NCI-H1105 (cell line): Measurements from ENCODE around the gene CRYGN.

Source experiments
- DNase-seq: peaks from one replicate; lab custom pipeline; 2025; lab: John Stamatoyannopoulos, UW

Gene CRYGN

DNA sequence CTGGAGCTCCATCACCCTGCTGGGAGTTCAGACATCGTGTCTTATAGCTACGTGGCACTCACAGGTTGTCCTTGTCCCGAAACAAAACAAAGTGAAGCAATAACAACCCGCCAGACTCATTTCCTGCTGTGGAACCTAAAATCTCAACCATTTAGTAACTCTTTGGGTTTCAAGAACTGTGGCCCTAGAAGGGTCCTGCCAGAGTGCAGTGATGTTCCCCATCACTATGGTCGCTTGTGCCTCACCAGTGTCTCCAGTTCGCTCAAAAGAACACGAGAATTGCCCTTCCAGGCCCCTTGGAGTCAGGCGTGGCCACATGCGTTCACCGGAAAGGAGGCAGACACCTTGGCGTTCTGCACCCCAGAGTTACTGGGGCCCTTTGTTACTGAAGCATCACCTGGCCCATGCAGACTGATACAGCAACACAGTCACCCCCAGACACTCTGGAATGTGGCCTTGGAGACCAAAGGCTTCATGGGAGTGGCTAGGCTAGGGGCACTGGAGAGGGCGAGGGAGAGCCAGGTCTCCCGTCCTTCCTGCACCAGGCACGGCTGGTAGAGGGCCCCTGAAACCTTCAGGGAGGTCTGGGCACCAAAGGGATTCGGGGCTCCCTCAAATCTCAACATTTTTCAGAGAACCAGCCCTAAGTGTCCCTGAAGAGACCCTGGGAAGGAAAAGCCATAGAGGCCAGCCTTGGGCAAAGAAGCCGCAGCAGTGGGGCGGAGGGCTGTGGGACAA lies 908 bp downstream of the CRYGN start:
- DNase-seq, result no peak

DNA sequence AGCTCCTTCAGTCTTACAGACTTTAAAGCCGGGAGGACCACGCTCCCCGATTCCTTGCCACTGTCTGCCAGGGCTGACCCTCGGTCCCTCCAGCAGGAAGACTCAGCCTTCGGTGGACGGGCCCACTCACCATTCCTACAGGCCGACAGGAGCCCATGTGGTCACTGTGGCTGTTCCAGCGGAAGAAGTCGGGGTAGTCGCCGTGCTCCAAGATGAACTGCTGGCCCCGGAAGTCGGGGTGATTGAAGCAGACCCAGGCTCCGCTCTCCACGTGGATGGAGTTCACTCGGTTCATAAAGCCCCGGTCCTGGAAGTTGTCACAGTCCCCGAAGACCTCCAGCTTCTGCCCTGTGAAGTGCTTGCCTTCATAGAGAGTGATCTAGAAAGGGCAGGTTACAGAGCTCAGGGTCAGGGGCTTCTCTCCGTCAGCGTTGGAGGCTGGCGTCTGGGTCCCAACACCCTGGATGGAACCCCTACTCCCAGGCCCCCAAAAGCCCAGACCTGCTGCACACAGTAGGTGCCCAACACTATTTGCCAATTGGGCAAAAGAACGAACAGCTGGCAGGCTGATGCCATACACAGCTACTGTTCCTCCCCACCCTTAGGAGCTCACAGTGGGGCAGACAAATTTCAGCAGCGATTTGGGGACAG lies 1.9 kb downstream of the CRYGN start:
- DNase-seq, result no peak

DNA sequence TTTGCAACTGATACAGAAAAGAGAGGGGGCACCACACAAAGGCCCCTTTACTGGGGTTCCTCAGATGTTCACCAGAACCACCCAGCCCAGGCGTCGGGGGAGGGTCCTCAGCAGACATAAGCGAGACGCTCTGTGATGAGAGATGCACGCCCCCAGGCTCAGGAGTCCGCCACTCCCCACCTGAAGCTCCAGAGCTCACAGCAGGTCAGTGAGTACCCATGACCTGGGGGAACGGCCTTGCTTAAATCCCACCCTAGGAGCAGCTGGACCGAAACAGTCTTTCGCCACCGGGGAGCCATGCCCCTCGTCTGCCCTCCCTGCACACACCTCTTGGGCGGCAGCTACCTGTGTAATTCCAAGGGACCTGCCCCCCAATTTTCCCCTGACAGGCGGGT lies 2.8 kb downstream of the CRYGN start:
- no peak for DNase-seq

DNA sequence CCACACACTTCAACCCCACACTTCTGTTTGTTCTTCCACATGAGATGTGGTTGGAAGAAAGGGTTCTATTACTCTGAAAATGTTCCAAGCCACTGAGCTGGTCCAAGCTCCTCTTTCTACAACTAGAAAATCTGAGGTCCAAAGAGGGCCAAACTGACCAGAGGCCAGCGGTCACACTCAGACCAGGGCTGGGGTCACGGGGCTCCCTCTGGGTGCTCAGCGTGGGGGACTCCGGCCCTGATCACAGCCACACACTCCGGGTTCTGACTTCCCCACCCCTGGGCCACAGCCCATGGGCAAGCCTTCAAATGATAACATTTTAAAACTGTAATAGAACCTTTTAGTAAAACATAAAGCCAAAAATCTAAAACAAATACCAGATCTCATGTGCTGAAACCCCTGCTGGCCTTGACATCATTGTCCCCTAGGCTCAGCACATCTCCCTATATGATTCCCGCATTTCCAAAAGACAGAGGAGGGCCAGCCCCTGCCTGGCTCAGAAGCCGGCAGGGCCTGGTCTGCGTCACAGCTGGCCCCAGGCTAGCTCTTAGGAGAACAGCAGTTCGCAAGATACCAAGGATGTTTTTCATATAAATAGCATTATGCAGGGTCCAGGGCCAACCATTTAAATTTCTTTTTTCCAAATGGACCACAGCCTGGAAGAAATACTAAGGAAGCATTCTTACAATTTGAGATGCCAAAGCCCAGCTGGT lies 3.3 kb downstream of the CRYGN start:
- DNase-seq, result no peak

DNA sequence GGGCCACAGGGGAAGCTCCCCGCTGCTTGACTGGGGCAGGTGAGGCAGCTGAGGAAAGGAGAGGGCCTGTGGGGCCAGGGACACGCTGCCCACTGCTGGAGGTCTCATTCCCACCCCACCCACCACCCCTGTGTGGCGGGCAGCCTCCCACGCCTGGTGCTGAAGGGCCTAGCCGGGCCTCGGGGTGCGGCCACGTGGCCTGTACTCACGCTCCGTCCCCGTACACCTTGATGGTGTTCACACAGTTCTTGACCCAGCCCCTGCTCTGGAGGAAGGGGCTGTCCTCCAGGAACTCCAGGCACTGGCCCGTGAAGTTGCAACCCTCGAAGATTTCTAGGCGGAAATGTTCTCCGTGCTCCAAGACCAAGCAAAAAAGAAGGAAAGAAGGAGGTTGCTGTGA lies 4.0 kb downstream of the CRYGN start:
- no peak for DNase-seq

DNA sequence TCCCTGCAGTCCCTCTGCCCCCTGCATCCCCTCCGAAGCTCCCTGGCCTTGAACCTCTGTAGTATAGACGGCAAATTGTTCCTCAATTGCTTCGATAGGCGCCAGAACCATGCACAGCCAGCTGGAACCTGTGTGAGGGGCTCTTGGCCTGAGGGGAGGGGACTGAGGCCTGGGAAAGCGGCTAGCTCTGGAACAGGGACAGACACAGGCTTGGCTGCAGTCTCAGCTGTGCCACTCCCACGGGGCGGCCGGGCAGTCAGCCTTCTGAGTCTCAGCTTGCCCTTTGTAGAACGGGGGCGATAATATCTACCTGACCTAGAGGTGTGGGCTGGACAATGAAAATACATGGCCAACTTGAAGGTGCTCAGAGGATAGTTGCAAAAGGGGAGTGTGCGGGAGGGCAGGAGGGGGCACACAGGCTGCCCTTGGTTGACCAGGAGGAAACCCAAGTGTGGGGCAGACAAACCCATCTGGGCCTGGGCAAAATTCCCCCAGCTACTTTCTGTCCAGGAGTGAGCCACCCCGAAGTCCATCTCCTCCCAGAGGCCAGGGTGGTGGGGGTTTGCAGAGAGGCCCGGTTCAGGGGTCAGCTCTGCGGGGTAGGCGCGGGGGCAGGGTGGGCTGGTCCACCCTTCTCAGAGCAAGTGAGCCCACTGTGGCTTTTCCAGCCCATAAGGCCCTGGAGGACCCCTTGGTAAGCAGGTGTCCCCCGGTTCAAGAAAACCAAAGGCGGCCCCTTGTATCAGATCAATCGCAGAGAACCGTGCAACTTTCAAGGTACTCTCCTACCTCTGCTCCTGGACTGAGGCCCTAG lies 4.6 kb downstream of the CRYGN start:
- DNase-seq, result no peak

DNA sequence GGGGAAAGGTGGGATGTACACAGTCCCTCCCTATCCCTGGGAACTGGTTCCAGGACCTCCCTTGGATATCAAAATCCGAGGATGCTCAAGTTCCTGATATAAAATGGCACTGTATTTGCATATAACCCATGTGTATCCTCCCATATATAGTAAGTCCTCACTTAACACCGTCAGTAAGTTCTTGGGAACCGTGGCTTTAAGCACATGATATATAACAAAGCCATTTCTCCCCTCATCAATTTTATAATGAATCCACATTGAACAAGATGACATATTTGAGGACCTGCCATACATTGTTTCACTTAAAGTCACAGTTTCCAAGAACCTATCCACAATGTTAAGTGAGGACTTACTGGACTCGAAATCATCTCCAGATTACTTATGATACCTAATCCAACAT lies 5.4 kb downstream of the CRYGN start:
- no peak for DNase-seq

DNA sequence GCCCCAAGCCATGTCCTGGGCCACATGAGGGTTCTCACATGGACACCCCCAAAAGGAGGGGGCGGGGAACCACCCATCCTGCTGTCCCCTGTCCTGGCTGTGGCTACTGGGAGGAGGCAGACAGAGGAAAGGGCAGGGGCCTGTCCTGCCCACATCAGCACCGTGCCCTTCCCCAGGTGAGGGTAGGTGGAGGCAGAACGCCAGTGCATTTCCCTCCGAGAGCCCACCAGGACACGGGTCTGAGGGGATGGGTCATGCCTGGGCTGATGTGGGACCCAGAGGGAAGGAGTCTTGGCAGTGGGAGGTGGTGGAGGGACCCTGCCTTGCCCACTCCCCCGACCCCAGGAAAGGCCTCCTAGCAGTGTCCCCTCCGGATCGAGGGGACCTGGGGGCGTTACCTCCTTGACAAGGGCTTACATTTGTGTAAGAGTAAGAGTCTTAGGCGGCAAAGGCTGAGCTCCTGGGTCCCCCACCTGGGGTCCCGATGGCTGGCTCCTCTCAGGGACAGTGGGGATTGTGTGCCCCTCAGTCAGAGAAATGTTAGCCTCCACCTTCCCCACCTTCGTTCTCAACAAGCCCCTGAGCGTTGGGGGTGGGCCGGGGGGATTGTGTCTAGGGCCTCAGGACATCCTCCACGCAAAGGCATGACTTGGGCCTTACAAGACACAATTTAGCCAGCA lies 6.1 kb downstream of the CRYGN start:
- DNase-seq, result no peak

DNA sequence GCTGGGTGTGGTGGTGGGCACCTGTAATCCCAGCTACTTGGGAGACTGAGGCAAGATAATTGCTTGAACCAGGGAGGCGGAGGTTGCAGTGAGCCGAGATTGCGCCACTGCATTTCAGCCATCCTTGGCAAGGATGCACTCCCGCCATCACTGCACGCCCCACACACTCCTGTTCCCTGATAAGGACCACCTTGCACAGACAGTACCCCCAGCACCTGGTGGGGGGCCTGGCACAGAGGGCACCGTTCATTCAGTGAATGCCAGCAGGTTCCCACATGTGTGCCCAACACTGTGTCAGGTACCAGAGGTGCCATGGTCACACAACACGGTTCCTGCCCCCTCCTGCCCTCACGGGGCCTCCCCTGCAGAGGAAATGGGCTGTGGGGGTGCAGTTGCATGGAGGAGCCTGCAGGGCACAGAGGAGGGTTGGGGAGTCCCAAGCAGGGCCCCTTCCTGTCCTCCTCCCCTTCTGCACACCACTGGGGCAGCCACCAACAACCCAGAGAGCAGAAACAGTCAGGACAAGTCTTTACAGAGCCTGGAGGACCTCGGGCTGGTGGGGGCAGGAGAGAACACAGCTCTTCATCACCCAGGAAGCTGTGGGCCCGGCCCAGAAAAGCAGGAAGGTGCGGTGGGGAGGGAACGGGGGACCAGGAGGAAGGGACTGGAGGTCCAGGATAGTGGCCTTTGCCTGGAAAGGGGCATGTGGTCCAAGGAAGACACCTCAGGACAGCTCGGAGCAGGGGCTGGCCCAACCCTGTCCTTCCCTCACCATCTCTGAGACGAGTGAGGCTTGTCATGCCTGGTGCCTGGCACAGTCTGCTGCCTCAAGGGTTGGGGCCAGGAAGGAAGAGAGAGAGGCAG lies 7.1 kb downstream of the CRYGN start:
- DNase-seq, result no peak

DNA sequence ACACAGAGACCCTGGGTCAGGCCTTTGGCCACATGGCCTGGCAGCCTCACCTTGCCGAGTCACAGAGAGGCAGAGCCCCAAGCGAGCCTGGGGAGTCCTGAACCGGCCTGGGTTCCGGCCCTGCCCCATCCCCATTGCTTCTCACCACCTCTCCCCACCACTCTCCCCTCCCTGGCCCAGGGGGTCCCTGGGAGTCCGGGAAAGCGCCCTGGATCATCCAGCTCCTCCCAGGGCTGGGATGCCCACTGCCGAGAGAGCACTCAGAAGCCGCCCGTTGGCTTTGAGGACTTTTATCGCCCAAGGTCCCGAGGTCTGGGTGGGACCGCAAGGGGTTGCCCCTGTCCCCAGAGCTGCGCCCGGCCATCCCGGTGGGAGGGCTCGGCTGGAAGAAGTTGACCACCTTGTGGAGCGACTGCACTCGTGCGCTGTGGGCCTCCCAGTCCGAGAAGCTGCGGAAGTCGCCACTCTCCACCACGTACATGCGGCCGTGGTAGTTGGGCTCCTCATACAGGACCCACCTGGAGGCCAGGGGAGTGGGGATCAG lies 8.1 kb downstream of the CRYGN start:
- no peak for DNase-seq

DNA sequence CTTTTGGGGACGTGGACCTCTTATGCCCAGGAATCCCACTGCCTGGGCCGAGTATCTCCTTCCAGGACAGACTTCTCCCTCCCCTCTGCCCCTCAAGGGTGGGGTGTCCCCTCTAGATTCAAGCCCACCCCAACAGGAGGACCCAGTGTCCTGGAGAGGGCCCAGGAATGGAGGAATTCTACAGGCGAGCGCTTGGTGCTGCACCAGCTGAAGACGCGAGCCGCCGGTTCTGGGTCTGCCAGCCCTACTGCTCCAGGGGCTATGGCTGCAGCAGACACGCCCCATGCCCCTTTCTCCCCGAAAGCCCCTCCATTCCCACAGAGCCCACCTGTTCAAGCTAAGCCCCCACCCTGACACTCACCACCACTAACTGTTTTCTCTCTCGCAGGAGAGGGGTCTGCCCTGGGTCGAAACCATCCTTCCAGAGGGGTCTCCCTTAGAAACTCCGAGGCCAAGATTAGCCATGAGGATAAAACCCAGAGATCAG lies 8.6 kb downstream of the CRYGN start:
- DNase-seq, result no peak

DNA sequence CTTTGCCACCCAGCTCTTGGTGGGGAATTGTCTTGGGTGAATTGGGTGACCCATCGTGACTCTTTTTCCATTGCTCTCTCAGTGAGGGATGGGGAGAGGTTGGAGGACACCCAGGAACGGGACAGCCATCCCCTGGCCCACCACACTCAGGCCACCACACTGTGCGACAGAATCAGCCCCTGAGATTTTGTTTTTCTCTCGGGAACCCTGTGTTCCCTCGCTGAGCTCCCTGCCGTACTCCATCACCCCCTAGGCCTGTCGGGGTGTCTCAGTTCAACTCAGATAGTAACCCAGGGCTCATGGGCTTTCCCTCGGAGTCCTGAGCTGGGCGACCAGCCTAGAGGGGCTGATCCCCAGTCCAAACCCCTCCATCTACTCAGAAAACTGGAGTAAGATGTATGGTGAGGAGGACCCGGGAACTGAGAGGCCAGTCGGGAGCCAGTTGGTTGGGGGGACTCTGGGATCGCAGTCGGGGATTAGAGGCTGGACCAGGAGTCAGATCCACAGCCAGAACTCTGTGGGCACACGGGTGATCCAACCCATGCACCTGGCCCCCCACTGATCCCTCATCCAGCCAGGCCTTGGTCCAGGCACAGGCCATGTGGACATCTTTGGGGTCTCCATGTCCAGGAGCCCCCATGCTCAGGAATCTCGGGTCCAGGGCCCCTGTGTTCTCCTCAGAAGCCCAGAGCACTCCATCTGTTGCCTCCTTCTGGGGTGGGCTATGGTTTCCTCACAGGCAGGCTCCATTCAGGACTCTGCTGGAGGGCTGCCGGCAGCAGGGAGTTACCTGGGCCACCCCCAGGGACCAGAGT lies 9.3 kb downstream of the CRYGN start:
- DNase-seq, result no peak

DNA sequence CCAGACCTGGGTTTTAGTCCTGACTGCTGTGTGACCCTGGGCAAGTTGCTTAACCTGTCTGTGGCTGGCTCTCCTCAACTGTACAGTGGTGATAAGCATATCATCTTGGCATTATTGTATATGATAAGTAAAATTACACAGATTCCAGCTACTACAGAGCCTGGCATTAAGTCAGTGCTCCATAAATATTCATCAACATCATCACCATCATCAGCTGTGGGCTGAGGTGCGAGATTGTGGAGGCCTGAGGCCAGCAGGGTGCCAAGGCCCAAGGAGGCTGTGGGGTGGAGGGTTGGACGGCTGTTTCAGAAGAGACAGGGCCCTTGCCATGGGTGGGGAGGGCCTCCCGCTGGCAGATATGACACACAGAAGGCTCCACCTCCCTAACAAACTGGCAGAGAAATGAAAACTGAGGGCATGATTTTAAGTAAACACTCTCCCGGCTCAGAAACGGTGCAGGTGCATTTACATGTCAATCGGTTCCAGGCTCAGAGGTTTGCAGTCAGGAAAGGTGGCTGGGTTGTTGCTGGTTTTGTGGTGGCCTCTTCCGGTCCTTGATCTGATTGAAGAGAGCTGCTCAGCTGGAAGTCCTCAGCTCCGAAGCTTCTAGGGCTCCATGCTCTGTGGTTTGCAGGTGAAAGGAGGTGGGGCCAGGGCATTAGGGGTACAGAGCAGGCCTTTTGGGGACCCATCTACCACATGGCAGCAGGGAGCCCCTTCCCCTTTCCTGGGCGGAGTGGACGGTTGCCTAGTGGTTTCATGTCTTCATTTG lies 10.2 kb downstream of the CRYGN start:
- no peak for DNase-seq

DNA sequence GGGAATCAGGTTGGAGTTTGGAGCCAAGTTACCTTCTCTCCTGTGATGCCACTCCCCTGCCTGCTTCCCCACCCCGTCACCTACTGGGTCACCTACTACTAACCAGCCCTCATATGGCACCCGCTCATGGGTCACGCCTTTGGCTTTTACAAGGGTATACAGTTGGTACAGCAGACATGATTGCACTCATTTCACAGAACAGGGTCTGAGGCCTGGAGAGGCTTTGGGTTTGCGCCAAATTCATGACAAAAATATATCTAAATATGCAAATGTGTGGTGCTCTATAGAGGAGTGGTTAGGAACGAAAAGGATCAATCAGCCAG lies 10.7 kb downstream of the CRYGN start:
- no peak for DNase-seq

DNA sequence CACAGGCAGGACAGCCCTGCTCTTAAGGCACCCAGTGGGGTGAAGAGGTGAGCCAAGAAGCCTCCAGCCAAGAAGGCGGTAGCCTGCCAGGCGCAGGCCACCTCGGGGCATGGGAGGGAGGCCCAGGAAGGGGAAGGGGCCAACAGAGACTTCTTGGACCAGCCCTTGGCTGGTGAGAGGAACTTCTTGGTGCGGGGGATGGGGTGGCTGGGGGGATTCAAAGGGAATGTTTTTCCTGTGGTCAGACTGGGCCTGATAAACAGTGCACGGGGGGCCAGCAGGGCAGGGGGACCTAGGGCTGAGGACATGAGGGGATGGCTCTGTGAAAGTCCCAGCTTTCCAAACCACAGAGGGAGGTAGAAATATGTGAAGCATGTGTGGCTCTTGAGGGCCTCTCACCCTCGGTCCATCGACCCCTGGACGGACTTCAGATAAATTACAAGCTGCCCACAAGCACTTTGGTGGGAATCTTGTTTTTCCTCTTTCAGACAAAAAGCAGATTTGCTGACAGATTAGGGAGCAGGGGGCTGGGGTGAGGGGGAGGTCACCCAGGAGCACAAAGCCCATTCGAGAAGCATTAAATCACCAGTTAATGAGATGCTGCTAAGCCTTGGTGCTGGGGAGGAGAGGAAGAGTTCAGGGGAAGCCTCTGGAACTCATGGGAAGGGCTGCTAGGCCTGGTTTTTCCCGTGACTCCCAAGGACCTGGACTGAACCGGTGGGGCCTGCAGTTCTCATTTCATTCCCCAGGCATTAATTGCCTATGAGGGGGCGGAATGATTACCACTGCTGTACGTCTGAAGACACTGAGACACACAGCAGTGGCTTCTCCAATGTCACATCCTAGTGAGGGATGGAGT lies 11.3 kb downstream of the CRYGN start:
- no peak for DNase-seq

DNA sequence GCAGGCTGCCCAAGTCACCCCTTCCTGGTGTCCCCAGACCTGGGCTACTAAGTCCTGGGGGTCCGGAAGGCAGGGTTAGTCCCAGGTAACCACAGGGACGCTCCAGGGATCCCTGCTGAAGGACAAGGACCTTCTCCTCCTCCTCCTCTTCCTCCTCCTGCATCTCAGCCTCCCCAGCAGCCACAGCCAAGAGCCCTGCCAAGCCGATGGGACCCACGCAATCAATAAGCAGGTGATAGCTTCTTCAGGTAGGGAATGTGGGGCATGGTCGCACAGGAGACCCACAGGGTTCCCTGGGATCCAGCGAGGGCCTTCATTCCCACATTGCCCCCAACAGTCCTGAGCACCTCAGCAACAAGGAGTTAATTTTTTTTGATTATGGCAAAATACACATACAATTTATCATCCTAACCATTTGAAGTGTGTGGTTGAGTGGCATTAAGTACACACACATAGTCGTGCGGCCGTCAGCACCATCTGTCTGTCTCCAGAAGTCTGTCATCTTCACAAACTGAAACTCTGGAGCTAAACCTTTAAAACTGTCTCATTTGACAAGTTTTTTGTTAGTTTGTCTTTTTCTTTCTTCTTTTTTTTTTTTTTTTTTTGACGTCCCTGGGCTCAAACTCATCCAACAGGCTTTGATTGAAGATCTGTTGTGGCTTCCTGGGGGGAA lies 12.1 kb downstream of the CRYGN start:
- no peak for DNase-seq

DNA sequence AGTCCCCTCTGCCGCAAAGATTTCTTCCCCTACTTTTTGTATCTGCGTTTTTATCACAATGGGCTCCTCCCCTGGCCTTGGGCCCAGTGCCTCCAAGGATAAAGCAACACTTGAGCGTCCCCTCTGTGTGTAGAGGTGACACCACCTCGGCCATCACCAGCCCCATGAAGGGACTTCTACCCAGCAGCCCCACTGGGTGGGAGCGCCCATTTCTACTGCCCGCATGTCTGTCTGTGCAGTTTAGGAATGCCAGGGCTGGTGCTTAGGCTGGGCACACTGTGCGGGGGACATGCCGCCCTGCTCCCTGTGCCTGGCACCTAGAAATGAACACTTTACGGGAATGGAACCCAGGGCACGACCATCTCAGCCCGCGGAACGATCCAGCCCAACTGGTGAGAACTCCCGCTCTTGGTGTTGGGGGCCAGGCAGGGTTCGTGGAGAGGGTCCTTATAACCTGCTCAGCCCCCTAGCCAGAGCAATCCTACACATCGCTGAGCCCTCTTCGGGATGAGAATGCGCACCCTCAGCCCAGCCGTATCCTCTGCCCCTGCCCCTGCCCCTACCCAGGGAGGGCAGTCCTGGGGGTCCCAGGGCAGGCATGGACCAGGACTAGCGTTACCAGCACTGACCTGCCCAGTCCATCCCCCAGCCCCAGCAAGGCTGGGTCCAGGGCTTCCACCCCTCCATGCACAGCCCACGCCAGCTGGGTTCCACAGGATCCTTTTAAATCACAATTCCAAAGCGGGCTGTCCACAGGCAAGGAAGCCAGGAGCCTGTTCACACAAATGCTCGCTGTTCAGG lies 12.8 kb downstream of the CRYGN start:
- no peak for DNase-seq
